Left forelimb (tissue), 1 donor: ENCODE measurements around the gene TAF5.
"Not testable (repeated sequence)": the region's sequence is repeated elsewhere in the genome, so short reads cannot be mapped to it uniquely, and the experiment has no call there.

Experiments used
- DNase-seq: peaks from one replicate; pipeline ENCODE4 v3.0.0-alpha.2; 2018; ENCODE audit warnings: low spot score

TAF5 gene

GRCh38 chr10:103413564-103413963 lies 45.8 kb downstream of the TAF5 start:
- DNase-seq, result no peak

DNA sequence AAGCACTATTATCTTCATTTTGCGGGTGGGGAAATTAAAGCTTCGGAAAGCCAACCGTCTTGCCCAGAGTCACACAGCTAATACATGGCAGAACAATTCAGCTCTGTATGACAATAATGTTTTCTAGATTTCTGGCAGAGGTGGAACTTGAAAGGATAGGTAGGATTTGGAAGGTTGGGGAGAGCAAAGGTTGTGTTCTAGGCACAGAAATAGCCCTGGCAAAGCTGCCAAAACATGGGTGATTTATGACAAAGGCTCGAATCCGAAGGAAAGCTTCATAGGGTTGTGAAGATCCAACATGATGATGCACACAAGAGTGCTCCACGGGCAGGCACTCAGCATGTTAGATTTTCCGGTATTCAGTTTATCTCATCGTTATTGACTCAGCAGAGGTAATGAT lies 47.8 kb downstream of the TAF5 start:
- no peak for DNase-seq

- DNase-seq, result no peak
These were observed 48.8 kb downstream of the TAF5 start for GRCh38 chr10:103416436-103417147.

DNA sequence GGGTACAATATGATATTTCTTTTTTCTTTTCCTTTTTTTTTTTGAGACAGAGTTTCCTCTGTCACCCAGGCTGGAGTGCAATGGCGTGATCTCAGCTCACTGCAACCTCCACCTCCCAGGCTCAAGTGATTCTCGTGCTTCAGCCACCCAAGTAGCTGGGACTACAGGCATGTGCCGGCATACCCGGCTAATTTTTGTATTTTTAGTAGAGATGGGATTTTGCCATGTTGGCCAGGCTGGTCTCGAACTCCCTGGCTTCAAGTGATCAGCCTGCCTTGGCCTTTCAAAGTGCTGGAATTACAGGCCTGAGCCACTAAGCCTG lies 49.3 kb downstream of the TAF5 start:
- DNase-seq, result not testable (repeated sequence)

- DNase-seq, result no peak
These were observed 49.8 kb downstream of the TAF5 start for GRCh38 chr10:103417601-103418000.

DNA sequence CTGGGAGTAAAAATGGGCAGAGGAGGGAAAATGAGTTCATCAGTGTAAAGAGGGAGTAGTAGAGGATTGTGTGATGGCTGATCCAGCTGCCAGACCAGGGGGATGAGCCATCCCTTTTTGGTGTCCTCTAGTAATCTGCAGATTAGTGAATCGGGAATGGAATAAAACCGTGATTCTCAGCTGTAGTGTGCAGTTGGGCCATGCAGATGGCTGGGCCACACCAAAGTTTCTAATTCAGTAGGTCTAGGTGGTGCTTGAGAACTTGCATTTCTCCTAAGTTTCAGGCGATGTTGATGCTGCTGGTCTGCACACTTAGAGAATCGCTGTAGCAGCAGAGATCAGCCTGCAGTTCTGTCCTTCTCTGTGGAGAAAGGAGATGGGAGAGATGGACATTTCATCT lies 51.3 kb downstream of the TAF5 start:
- no peak for DNase-seq

GRCh38 chr10:103423748-103424147 lies 56.0 kb downstream of the TAF5 start:
- no peak for DNase-seq

GRCh38 chr10:103427866-103428265 lies 60.1 kb downstream of the TAF5 start:
- DNase-seq, result no peak

DNA sequence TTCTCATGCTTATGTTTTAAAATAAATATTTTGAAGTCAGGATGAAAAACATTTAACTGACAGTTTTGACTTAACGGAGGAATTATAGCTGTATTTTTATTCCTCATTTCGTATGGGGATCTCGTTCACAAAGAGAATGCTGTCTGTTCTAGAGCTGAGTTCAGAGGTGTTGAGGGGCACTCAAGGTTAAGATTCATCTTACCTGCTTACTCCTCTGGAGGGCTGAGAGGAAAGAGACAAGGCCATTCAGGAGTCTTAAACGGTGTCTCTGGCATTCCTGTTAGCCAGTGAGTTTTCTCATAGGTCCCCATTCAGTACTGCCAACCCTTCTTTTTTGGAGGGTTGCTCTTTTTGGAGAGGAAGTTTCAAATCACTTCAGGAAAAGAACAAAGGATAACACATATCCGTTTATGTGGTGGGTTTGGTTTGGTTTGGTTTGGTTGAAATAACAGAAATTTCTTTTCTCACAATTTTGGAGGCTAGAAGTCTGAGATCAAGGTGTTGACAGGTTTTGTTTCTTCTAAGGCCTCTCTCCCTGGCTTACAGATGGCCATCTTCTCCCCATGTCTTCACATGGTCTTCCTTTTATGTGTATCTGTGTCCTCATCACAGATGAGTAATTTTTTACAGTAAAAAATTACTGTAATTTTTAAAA lies 61.3 kb downstream of the TAF5 start:
- DNase-seq, result no peak

- DNase-seq, result no peak
These were observed 61.9 kb downstream of the TAF5 start for GRCh38 chr10:103429647-103430046.

GRCh38 chr10:103431902-103432301 lies 64.1 kb downstream of the TAF5 start:
- DNase-seq, result no peak

GRCh38 chr10:103433858-103434257 lies 66.1 kb downstream of the TAF5 start:
- DNase-seq, result no peak
